Measurements from ENCODE around the gene CER1. TPM values are rescaled to one million over a fixed set of nuclear protein-coding genes. Genes with fewer than 3 reads are reported as not detected.

CER1 gene
- total RNA-seq, 1 donor = under 0.01 TPM

- DNase-seq (ENCODE audit: low read depth in 2 of 3, low spot score in 2 of 3) = no peak
Observed at GRCh38 chr9:14670718-14671117, 51.8 kb downstream of the CER1 start.

Other genes with a start within 250 kb of the CER1 start
- 5.9 TPM for gene ZDHHC21, start 29.3 kb downstream of the CER1 start, total RNA-seq
- 26.4 TPM for gene FREM1, start 187.7 kb upstream of the CER1 start, total RNA-seq

Measured in hematopoietic multipotent progenitor cell (in vitro differentiated cells).